ENCODE data around the gene PLTP.
A peak's percentile ranks its signal among the peaks of the same experiment; 100 is the strongest.
"Not testable (repeated sequence)": the region's sequence is repeated elsewhere in the genome, so short reads cannot be mapped to it uniquely, and the experiment has no call there.

Gene PLTP

DNA sequence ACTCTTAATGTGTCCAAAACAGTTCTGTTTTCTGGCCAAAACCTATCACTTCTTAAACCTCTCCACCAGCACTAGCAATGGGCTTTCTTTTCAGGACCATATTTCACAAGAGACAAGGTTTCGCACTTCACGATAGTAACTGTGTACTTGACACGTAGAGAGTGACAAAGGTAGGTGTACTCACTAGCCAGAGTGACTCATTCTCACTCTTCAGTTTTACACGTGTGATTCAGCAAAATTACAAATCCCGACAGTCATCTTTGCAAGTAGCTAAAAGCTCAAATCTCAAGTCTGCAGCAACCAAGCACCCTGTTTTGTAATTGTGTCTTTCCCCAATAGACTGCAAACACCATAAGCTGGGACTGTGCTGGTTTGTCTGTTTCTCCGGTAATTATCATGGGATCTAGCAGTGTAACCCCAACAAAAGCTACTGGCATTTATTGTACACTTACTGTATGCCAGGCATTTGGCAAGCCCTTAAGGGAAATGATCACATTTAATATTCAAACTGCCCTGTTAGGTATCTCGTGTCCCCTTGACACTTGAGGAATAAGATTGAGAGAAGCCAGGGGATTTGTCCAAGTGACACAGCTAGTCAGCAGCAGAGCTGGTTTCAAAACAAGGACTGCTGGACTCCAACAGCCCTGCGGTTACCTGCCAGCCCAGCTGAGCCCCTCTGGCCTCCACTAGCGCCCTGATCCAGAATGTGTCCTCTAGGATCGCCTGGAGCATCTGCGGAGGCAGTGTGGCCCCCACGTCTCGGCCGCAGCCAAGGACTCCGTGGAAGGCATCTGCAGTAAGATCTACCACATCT lies 32.4 kb upstream of the PLTP start:
- no peak for DNase-seq (ENCODE audit: low spot score)

DNA sequence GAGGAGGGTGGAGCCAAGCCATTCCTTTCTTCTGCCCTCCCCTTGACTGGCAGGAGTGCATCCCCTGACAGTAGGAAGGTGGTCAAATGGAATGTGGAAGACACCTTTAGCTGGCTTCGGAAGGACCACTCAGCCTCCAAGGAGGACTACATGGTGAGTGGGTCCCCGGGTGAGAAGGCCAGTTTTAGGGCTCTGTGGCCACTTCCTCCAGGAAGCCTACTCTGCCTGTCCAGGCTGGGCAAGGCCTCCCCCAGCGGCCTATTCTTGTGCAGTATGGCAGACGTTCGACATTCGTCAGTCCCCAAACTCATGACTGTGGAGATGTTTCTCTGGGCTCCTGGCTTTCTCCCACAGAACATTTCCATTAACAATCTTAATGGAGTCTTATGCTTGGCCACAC lies 31.7 kb upstream of the PLTP start:
- DNase-seq (ENCODE audit: low spot score) = no peak

- no peak for DNase-seq (ENCODE audit: low spot score)
These were observed 28.5 kb upstream of the PLTP start for GRCh38 chr20:45940469-45940868.

GRCh38 chr20:45940053-45940452 lies 28.1 kb upstream of the PLTP start:
- no peak for DNase-seq (ENCODE audit: low spot score)

DNA sequence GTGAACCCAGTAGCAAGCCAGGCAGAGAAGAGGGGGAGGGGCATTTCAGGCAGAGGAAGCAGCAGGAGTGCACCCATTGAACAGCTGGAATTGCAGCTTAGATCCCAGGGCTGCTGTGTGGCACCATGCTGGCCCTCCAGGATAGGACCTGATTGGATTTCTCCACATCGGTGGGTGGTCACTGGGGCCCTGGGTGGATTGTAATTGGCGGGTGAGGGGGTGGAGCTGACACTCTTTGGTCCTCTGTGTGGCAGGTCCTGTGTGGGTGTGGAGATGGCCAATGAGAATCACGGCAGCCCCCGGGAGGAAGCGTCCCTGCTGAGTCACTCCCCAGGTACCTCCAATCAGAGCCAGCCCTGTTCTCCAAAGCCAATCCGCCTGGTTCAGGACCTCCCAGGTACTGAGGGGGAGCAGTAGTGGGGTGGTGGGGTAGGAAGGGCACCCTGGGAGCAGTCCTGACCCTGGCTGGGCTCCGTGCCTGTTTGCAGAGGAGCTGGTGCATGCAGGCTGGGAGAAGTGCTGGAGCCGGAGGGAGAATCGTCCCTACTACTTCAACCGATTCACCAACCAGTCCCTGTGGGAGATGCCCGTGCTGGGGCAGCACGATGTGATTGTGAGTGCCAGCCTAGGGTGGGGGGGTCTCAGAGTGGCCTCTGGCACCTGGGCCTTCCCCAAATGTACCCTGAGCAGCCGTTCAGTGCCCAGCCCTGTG lies 26.9 kb upstream of the PLTP start:
- DNase-seq (ENCODE audit: low spot score) = no peak

DNA sequence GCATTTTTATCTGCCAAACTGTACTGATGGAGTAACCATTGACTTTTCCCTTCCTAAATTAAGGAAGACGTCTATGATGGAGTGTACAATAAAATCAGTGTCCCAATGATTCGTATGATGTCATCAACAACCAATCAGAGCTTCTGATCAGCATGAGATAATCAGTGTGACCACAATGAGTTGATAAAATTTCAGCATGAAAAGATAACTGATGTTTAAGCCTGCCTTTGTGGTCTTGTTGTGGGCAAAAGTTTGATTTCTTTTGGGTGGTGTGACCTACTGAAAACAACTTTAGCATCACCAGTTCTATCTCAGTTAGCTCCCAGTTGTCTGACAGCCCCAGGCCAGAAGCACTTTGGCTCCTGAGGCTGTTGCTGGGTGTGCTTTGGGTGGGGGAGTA lies 25.8 kb upstream of the PLTP start:
- no peak for DNase-seq (ENCODE audit: low spot score)

- peak; percentile 14 for DNase-seq (ENCODE audit: low spot score)
These were observed 23.6 kb upstream of the PLTP start for GRCh38 chr20:45935416-45936046.

GRCh38 chr20:45934586-45935415 lies 22.8 kb upstream of the PLTP start, which contains the start of gene PCIF1:
Gene PCIF1, plus strand, starts transcription at chr20:45934683. Its CDS starts 4,317 bp downstream, at chr20:45939000.
- DNase-seq (ENCODE audit: low spot score) = peak; percentile 96

- DNase-seq (ENCODE audit: low spot score) = peak; percentile 46
These were observed 22.2 kb upstream of the PLTP start for GRCh38 chr20:45934046-45934585.

GRCh38 chr20:45933266-45934045 lies 21.5 kb upstream of the PLTP start:
- DNase-seq (ENCODE audit: low spot score) = peak; percentile 60

- not testable (repeated sequence) for DNase-seq (ENCODE audit: low spot score)
These were observed 19.7 kb upstream of the PLTP start for GRCh38 chr20:45931680-45932079.

DNA sequence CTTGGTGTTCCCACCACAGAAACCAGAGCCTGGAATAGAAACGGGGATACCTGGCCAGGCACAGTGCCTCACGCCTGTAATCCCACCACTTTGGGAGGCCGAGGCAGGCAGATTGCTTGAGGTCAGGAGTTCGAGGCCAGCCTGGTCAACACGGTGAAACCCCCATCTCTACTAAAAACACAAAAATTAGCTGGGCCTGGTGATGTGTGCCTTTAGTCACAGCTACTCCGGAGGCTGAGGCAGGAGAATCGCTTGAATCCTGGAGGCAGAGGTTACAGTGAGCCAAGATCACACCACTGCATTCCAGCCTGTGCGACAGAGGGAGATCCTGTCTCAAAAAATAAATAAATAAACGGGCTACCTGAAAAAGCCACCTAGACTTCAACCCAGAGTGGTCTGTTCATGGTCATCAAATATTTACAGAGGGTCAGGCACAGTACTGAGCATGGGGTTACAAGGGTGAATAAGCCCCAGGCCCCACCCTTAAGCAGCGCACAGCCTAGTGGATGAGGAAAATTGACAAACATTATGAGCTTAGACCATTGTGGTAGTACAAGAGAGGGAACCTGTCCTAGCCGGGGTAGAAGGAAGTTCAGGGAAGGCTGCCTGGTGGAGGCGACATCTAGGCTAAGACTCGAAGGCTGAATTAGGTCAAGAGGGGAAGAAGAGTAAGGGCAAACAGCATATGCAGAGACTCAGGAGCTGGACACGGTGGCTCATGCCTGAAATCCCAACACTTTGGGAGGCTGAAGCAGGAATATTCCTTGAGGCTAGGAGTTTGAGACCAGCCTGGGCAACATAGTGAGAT lies 15.3 kb upstream of the PLTP start:
- no peak for DNase-seq (ENCODE audit: low spot score)

DNA sequence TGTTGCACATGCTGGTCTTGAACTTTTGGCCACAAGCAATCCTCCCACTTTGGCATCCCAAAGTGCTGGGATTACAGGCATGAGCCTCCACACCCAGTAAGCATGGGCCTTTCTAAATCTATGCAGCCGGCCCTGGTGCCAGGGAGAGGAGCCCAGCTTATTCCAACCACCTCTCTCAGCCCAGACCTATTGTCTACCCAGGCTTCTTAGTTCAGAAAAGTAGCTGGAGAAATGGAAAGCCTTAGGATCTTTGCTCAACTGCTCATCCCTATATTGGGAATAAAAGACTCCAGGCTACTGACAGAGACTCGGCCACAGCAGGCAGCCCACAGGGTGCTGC lies 14.7 kb upstream of the PLTP start:
- DNase-seq (ENCODE audit: low spot score) = no peak

- DNase-seq (ENCODE audit: low spot score) = no peak
These were observed 14.0 kb upstream of the PLTP start for GRCh38 chr20:45925821-45926506.

DNA sequence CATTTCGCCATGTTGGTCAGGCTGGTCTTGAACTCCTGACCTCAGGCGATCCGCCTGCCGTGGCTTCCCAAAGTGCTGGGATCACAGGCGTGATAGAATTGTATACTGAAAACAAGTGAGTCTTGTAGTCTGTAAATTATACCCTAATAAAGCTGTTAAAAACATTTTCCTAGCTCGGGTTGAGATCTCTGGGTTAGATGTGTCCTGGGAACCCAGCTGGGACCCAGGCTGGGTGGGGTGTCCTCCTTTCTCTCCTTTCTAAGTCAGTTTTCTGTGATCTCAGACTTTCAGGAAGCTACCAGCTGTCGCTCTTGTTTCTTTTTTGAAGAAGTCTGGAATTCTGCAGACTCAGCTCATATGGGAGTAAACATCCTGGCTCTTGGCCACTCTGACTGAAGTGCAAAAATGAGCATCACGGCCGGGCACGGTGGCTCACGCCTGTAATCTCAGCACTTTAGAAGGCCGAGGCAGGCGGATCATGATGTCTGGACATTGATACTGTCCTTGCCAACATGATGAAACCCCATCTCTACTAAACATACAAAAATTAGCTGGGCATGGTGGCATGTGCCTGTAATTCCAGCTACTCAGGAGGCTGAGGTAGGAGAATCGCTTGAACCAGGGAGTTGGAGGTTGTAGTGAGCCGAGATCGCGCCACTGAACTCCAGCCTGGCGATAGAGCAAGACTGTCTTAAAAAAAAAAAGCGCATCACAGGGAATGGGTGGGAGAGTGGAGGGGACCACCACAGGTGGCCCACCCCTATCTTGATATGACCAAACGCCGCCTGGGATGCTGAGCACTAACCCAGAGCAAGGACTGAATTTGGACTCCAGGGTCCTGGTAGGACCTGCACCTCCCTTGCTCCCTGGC lies 12.7 kb upstream of the PLTP start:
- no peak for DNase-seq (ENCODE audit: low spot score)

DNA sequence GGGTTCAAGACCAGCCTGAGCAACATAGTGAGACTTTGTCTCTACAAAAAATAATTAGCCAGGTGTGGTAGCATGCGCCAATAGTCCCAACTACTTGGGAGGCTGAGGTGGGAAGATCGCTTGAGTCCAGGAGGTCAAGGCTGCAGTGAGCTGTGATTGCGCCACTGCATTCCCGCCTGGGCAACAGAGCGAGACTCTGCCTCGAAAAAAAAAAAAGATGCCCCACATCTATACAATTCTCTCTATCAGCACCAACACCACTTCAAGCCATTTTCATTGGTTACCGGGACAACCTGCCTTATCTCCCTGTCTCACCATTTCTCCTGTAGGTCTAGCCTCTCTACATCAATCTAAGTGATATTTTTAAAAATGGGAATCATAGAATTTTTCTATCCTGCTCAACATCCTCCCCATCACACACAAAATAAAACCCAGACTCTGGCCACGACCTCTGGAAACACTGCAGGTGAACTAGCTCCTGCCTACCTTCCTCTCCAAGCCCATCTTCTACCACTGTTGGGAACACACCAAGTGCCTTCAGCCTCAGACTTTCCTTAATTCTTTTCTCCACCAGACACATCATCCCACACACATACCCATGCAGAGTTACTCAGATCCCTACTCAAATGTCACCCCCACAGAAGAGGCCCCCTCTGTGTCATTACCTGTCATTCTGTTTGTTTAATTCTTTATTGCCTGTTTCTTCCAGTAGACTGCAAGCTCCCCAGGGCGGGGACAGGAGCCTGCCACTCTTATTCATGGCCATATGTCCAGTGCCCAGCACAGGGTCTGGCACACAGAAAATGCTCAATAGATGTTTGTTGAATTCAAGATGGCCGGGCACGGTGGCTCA lies 9.6 kb upstream of the PLTP start:
- no peak for DNase-seq (ENCODE audit: low spot score)

GRCh38 chr20:45920462-45921336 lies 8.7 kb upstream of the PLTP start:
- DNase-seq (ENCODE audit: low spot score) = no peak
